ENCODE measurements around the gene MYH9.

MYH9 gene

GRCh38 chr22:36366291-36366708 lies 21.5 kb downstream of the MYH9 start:
- no peak for DNase-seq

- DNase-seq: no peak
Observed at GRCh38 chr22:36365020-36365411, 22.8 kb downstream of the MYH9 start.

GRCh38 chr22:36364255-36365019 lies 23.3 kb downstream of the MYH9 start:
- no peak for DNase-seq

- DNase-seq: no peak
Observed at GRCh38 chr22:36363349-36363981, 24.3 kb downstream of the MYH9 start.

GRCh38 chr22:36362932-36363331 lies 24.8 kb downstream of the MYH9 start:
- DNase-seq: no peak

GRCh38 chr22:36362075-36362474 lies 25.7 kb downstream of the MYH9 start:
- no peak for DNase-seq

GRCh38 chr22:36360871-36361383 lies 26.8 kb downstream of the MYH9 start:
- no peak for DNase-seq

GRCh38 chr22:36360011-36360410 lies 27.8 kb downstream of the MYH9 start:
- DNase-seq: no peak

GRCh38 chr22:36359470-36359996 lies 28.2 kb downstream of the MYH9 start:
- DNase-seq: no peak

- DNase-seq: no peak
Observed at GRCh38 chr22:36358533-36359469, 29.0 kb downstream of the MYH9 start.

- no peak for DNase-seq
Observed at GRCh38 chr22:36356708-36357624, 30.8 kb downstream of the MYH9 start.

GRCh38 chr22:36355894-36356293 lies 31.9 kb downstream of the MYH9 start:
- no peak for DNase-seq

- no peak for DNase-seq
Observed at GRCh38 chr22:36355362-36355761, 32.4 kb downstream of the MYH9 start.

- no peak for DNase-seq
Observed at GRCh38 chr22:36352803-36353507, 34.8 kb downstream of the MYH9 start.

- no peak for DNase-seq
Observed at GRCh38 chr22:36351921-36352802, 35.6 kb downstream of the MYH9 start.

- no peak for DNase-seq
Observed at GRCh38 chr22:36350751-36351594, 36.8 kb downstream of the MYH9 start.

GRCh38 chr22:36349726-36350125 lies 38.0 kb downstream of the MYH9 start:
- no peak for DNase-seq

- no peak for DNase-seq
Observed at GRCh38 chr22:36348760-36349159, 39.0 kb downstream of the MYH9 start.

GRCh38 chr22:36347094-36347493 lies 40.7 kb downstream of the MYH9 start:
- DNase-seq: no peak
